AG04449 (cell line): ENCODE results near the gene TYMP.
A peak's percentile ranks its signal among the peaks of the same experiment; 100 is the strongest.

Experiments
- CTCF ChIA-PET: fragments of 350-600 bp; formaldehyde crosslinking; extraction: SDS; loops from one replicate; lab custom pipeline; 2021; ENCODE audit warnings: antibody characterized with exemption; lab: Yijun Ruan, JAX
- POLR2A ChIA-PET: fragments of 400-600, 350-600 bp; formaldehyde crosslinking; extraction: SDS; loops from one replicate; lab custom pipeline; 2020; ENCODE audit warnings: antibody characterized with exemption, inconsistent platforms; lab: Yijun Ruan, JAX
- DNase-seq: peaks from one replicate; pipeline ENCODE4 v3.0.0-alpha.2; 2010; ENCODE audit warnings: low read depth, low spot score
- H3K4me3 ChIP-seq: 2 replicates; pipeline ENCODE4 v1.5.1; 2011; ENCODE audit warnings: low read depth, mild to moderate bottlenecking, control low read depth, low read length
- CTCF ChIP-seq: IDR thresholded peaks from one replicate; pipeline ENCODE4 v1.5.1; 2011; ENCODE audit warnings: mild to moderate bottlenecking, moderate library complexity, low read length, control low read depth, inconsistent platforms; ENCODE audit not compliant: insufficient read depth; ENCODE audit errors: missing control alignments

Gene TYMP

GRCh38 chr22:50483106-50483505 lies 46.7 kb downstream of the TYMP start:
- ChIA-PET POLR2A (no interaction called here), CTCF (interaction anchor here (1.0 to 1.2 kb wide), 2 partner anchors 22 to 142 kb away, joined by 3 read pairs; no protein-coding TSS in a partner anchor)
- peak overlapping the region; percentile 70 for H3K4me3 ChIP-seq
- DNase-seq: no peak
- no peak for TF ChIP-seq CTCF

- ChIA-PET POLR2A (no interaction called here), CTCF (interaction anchor here (0.8 to 1.2 kb wide), 3 partner anchors 12 to 141 kb away, joined by 3 to 4 read pairs (median 3); no protein-coding TSS in a partner anchor)
- DNase-seq: no peak
- TF ChIP-seq CTCF: no peak
- peak overlapping the region; percentile 70 for H3K4me3 ChIP-seq
Measured at GRCh38 chr22:50482107-50483074, 47.4 kb downstream of the TYMP start.

- ChIA-PET CTCF (interaction anchor here (1.2 kb wide), 1 partner anchor 13 kb away, joined by 4 read pairs; no protein-coding TSS in a partner anchor), POLR2A (no interaction called here)
Measured at GRCh38 chr22:50481440-50482106, 48.2 kb downstream of the TYMP start, which contains the start of gene ADM2. ADM2 (plus strand) TSS chr22:50481543; CDS start chr22:50481848, 305 bp downstream.

GRCh38 chr22:50481045-50481439 lies 48.8 kb downstream of the TYMP start:
- no peak for DNase-seq
- ChIA-PET CTCF (interaction anchor here (1.2 to 2.1 kb wide), 2 partner anchors 13 to 16 kb away, joined by 4 to 9 read pairs; no protein-coding TSS in a partner anchor), POLR2A (no interaction called here)
- no peak for TF ChIP-seq CTCF
- H3K4me3 ChIP-seq: peak overlapping the region; percentile 70

More at GRCh38 chr22:50481440-50482106, 48.2 kb downstream of the TYMP start, which contains the start of gene ADM2:
- no peak for DNase-seq
- TF ChIP-seq CTCF: no peak
- H3K4me3 ChIP-seq: peak within 1 kb of the TSS; percentile 70

GRCh38 chr22:50479721-50480120 lies 50.1 kb downstream of the TYMP start:
- CTCF ChIA-PET: interaction anchor here (0.6 to 2.1 kb wide), 2 partner anchors 18 to 46 kb away, joined by 3 to 9 read pairs; no protein-coding TSS in a partner anchor
- TF ChIP-seq CTCF: no peak
- no peak overlapping the region for H3K4me3 ChIP-seq
- POLR2A ChIA-PET: no interaction called here
- no peak for DNase-seq
